ENCODE data around the gene KIAA1755. TPM values are rescaled to one million over a fixed set of nuclear protein-coding genes. Genes with fewer than 3 reads are reported as not detected.

The KIAA1755 gene
- polyA plus RNA-seq, 1 donor from 2014 or later, result not detected

DNA sequence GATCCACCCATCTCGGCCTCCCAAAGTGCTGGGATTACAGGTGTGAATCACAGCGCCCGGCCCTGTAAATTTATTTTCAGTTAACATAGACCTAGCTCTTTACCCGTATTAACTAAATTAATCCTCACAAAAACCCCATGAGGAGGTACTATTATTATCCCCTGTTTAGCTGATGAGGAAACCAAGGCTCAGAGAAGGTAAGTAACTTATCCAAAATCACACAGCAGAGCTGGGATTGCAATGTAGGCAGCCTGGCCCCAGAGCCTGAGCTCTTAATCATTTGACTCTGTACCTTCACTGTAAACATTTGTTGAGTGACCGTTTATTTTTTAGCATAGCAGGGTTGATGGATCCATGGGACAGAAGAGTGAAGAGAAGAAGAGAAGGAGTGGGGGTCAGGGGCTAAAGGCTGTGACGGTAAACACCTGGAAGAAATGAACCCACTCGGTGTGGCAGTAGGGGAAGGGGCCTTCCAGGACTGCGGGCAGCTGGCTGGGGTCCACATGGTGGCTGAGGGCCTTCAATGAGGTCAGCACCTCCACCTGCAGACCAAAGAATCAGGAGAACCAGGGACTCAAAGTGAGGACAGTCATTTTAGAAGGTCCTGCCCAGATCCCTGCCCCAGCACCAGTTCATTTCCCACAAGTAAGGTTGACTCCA, 35.2 kb downstream of the KIAA1755 start:
- H3K9me3 ChIP-seq (ENCODE audit: low read length), result no peaks in the 10 kb centered on the region
- H3K27me3 ChIP-seq (ENCODE audit: insufficient read depth, low read depth, low read length), result no peaks in the 10 kb centered on the region
- H3K79me2 ChIP-seq (replicated peaks; ENCODE audit: insufficient read depth, low read length), result no peaks in the 10 kb centered on the region
- H3K27ac ChIP-seq (ENCODE audit: low read length), result no peak overlapping the region
- H3K9ac ChIP-seq (ENCODE audit: low read length), result no peak overlapping the region
- no peaks in the 10 kb centered on the region for H4K20me1 ChIP-seq (ENCODE audit: insufficient read depth)
- no peak overlapping the region for H3K4me2 ChIP-seq (ENCODE audit: low read length)
- H3F3A ChIP-seq (ENCODE audit: insufficient read depth, low read length, poor library complexity, severe bottlenecking), result no peaks in the 10 kb centered on the region
- no peak overlapping the region for H3K4me3 ChIP-seq (ENCODE audit: low read length)
- H2AFZ ChIP-seq (ENCODE audit: low read depth, low read length), result no peak overlapping the region
- TF ChIP-seq MXI1 (conservative IDR thresholded peaks at IDR 0.05; ENCODE audit: poor library complexity, severe bottlenecking) (no peak), EP300 (conservative IDR thresholded peaks at IDR 0.05; ENCODE audit: poor library complexity, severe bottlenecking) (no peak), TAF1 (IDR thresholded peaks at IDR 0.05; ENCODE audit: low read depth) (no peak), POLR2AphosphoS5 (IDR thresholded peaks at IDR 0.05) (no peak), RAD21 (conservative IDR thresholded peaks at IDR 0.05) (no peak), EZH2 (IDR thresholded peaks at IDR 0.05; ENCODE audit: borderline replicate concordance, insufficient read depth, low read length, poor library complexity, severe bottlenecking) (no peak), SMC3 (conservative IDR thresholded peaks at IDR 0.05; ENCODE audit: poor library complexity) (no peak)
- TF ChIP-seq, protein P1, sequence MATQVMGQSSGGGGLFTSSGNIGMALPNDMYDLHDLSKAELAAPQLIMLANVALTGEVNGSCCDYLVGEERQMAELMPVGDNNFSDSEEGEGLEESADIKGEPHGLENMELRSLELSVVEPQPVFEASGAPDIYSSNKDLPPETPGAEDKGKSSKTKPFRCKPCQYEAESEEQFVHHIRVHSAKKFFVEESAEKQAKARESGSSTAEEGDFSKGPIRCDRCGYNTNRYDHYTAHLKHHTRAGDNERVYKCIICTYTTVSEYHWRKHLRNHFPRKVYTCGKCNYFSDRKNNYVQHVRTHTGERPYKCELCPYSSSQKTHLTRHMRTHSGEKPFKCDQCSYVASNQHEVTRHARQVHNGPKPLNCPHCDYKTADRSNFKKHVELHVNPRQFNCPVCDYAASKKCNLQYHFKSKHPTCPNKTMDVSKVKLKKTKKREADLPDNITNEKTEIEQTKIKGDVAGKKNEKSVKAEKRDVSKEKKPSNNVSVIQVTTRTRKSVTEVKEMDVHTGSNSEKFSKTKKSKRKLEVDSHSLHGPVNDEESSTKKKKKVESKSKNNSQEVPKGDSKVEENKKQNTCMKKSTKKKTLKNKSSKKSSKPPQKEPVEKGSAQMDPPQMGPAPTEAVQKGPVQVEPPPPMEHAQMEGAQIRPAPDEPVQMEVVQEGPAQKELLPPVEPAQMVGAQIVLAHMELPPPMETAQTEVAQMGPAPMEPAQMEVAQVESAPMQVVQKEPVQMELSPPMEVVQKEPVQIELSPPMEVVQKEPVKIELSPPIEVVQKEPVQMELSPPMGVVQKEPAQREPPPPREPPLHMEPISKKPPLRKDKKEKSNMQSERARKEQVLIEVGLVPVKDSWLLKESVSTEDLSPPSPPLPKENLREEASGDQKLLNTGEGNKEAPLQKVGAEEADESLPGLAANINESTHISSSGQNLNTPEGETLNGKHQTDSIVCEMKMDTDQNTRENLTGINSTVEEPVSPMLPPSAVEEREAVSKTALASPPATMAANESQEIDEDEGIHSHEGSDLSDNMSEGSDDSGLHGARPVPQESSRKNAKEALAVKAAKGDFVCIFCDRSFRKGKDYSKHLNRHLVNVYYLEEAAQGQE (IDR thresholded peaks at IDR 0.05; ENCODE audit: borderline replicate concordance), result no peak
- TF ChIP-seq, protein P2, sequence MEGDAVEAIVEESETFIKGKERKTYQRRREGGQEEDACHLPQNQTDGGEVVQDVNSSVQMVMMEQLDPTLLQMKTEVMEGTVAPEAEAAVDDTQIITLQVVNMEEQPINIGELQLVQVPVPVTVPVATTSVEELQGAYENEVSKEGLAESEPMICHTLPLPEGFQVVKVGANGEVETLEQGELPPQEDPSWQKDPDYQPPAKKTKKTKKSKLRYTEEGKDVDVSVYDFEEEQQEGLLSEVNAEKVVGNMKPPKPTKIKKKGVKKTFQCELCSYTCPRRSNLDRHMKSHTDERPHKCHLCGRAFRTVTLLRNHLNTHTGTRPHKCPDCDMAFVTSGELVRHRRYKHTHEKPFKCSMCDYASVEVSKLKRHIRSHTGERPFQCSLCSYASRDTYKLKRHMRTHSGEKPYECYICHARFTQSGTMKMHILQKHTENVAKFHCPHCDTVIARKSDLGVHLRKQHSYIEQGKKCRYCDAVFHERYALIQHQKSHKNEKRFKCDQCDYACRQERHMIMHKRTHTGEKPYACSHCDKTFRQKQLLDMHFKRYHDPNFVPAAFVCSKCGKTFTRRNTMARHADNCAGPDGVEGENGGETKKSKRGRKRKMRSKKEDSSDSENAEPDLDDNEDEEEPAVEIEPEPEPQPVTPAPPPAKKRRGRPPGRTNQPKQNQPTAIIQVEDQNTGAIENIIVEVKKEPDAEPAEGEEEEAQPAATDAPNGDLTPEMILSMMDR (IDR thresholded peaks at IDR 0.05; ENCODE audit: poor library complexity, severe bottlenecking), result no peak
- no peaks in the 10 kb centered on the region for H3K36me3 ChIP-seq (ENCODE audit: insufficient read depth, low read length)
- H3K9me2 ChIP-seq (ENCODE audit: insufficient read depth, low read length), result no peaks in the 10 kb centered on the region

DNA sequence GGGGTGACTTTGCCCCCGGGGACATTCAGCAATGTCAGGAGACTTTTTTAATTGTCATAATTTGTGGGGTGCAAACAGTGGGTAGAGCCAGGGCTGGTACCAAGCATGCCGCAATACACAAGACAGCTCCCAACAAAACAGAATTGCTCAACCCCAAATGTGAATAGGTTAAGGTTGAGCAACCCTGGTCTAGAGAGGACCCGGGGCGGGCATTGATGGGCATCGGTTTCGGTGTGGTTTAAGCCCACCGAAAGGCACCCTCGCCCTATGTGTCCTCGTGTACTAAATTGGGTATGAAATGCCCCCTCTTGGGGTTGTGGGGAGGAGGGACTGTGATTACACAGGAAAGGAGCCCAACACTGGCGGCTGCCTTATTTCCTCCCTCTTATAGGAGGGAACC, 36.0 kb downstream of the KIAA1755 start:
- H3K9ac ChIP-seq (ENCODE audit: low read length), result no peak overlapping the region
- no peak overlapping the region for H2AFZ ChIP-seq (ENCODE audit: low read depth, low read length)
- TF ChIP-seq RAD21 (conservative IDR thresholded peaks at IDR 0.05) (no peak), MXI1 (conservative IDR thresholded peaks at IDR 0.05; ENCODE audit: poor library complexity, severe bottlenecking) (no peak), POLR2AphosphoS5 (IDR thresholded peaks at IDR 0.05) (no peak), TAF1 (IDR thresholded peaks at IDR 0.05; ENCODE audit: low read depth) (no peak), EZH2 (IDR thresholded peaks at IDR 0.05; ENCODE audit: borderline replicate concordance, insufficient read depth, low read length, poor library complexity, severe bottlenecking) (no peak), SMC3 (conservative IDR thresholded peaks at IDR 0.05; ENCODE audit: poor library complexity) (no peak), EP300 (conservative IDR thresholded peaks at IDR 0.05; ENCODE audit: poor library complexity, severe bottlenecking) (no peak)
- TF ChIP-seq, protein P2 (IDR thresholded peaks at IDR 0.05; ENCODE audit: poor library complexity, severe bottlenecking), result no peak
- TF ChIP-seq, protein P1 (IDR thresholded peaks at IDR 0.05; ENCODE audit: borderline replicate concordance), result no peak
- H3K9me3 ChIP-seq (ENCODE audit: low read length), result no peaks in the 10 kb centered on the region
- no peak overlapping the region for H3K4me2 ChIP-seq (ENCODE audit: low read length)
- H3K79me2 ChIP-seq (replicated peaks; ENCODE audit: insufficient read depth, low read length), result no peaks in the 10 kb centered on the region
- no peaks in the 10 kb centered on the region for H3K9me2 ChIP-seq (ENCODE audit: insufficient read depth, low read length)
- H4K20me1 ChIP-seq (ENCODE audit: insufficient read depth), result no peaks in the 10 kb centered on the region
- H3K27ac ChIP-seq (ENCODE audit: low read length), result no peak overlapping the region
- no peak overlapping the region for H3K4me3 ChIP-seq (ENCODE audit: low read length)
- no peaks in the 10 kb centered on the region for H3F3A ChIP-seq (ENCODE audit: insufficient read depth, low read length, poor library complexity, severe bottlenecking)
- H3K36me3 ChIP-seq (ENCODE audit: insufficient read depth, low read length), result no peaks in the 10 kb centered on the region
- no peaks in the 10 kb centered on the region for H3K27me3 ChIP-seq (ENCODE audit: insufficient read depth, low read depth, low read length)

Measured in neural cell (in vitro differentiated cells).